ENCODE measurements around the gene SLC4A3.

DNA sequence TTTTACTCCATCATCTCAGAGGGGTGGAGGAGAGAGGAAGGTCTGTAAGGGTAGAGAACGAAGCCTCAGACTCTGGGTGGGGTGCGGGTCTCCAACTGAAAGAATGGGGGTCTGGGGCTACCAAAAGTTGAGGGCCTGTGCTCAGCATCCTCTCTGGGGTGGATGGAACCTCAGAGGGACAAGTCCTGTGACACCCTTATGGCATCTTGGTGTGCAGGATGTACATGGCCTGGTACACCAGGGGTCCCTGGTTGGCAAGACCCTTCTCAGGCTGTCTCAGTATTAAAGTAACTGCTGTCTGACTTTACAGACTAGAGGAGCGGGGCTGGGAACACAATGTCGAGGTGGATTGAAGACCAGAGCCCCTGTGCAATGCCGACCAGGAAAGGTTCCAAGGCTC lies 2.3 kb upstream of the SLC4A3 start:
- TF ChIP-seq, protein P1, sequence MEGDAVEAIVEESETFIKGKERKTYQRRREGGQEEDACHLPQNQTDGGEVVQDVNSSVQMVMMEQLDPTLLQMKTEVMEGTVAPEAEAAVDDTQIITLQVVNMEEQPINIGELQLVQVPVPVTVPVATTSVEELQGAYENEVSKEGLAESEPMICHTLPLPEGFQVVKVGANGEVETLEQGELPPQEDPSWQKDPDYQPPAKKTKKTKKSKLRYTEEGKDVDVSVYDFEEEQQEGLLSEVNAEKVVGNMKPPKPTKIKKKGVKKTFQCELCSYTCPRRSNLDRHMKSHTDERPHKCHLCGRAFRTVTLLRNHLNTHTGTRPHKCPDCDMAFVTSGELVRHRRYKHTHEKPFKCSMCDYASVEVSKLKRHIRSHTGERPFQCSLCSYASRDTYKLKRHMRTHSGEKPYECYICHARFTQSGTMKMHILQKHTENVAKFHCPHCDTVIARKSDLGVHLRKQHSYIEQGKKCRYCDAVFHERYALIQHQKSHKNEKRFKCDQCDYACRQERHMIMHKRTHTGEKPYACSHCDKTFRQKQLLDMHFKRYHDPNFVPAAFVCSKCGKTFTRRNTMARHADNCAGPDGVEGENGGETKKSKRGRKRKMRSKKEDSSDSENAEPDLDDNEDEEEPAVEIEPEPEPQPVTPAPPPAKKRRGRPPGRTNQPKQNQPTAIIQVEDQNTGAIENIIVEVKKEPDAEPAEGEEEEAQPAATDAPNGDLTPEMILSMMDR (IDR thresholded peaks at IDR 0.05; ENCODE audit: low read depth, low read length) = no peak
- no peak for TF ChIP-seq EZH2phosphoT487 (IDR thresholded peaks at IDR 0.05; ENCODE audit: low read depth)

Measured in OCI-LY3 (cell line).